Stimulated activated CD8-positive, alpha-beta memory T cell treated with anti-CD3 and anti-CD28 coated beads, Interleukin-7, amount 100 ng/mL, for 48 hours (primary cell): ENCODE results near the gene GGA1.

Source experiments
- DNase-seq, 2 donors: peaks; one replicate each; pipeline ENCODE4 v3.0.0-alpha.2; 2020; ENCODE audit warnings: low read depth in 1 of 2; ENCODE audit errors: extremely low read depth in 1 of 2

Gene GGA1

GRCh38 chr22:37629928-37630327 is 21.3 kb downstream of the GGA1 start:
- DNase-seq = no peak

- no peak for DNase-seq
Measured at GRCh38 chr22:37630839-37631435, 22.3 kb downstream of the GGA1 start.

GRCh38 chr22:37631448-37632173 is 23.0 kb downstream of the GGA1 start:
- no peak for DNase-seq

GRCh38 chr22:37632174-37633088 is 23.8 kb downstream of the GGA1 start:
- no peak for DNase-seq

GRCh38 chr22:37633089-37633624 is 24.5 kb downstream of the GGA1 start:
- peak; percentile 60 to 68 for DNase-seq

GRCh38 chr22:37633625-37634416 is 25.2 kb downstream of the GGA1 start:
- DNase-seq = peak; percentile 68 to 69

- DNase-seq = no peak
Measured at GRCh38 chr22:37634417-37634924, 25.8 kb downstream of the GGA1 start.

- DNase-seq = no peak
Measured at GRCh38 chr22:37635157-37635556, 26.5 kb downstream of the GGA1 start.

GRCh38 chr22:37636186-37636948 is 27.7 kb downstream of the GGA1 start:
- no peak for DNase-seq

- no peak for DNase-seq
Measured at GRCh38 chr22:37636949-37637273, 28.3 kb downstream of the GGA1 start.

- DNase-seq = no peak
Measured at GRCh38 chr22:37638391-37639069, 29.9 kb downstream of the GGA1 start.

- no peak for DNase-seq
Measured at GRCh38 chr22:37639070-37639760, 30.6 kb downstream of the GGA1 start, which contains the start of gene SH3BP1. SH3BP1 (plus strand) TSS chr22:37639669; CDS start chr22:37639788, 119 bp downstream.

- no peak for DNase-seq
Measured at GRCh38 chr22:37639771-37640590, 31.3 kb downstream of the GGA1 start.

GRCh38 chr22:37640591-37641560 is 32.2 kb downstream of the GGA1 start:
- no peak for DNase-seq

GRCh38 chr22:37641561-37641949 is 32.9 kb downstream of the GGA1 start:
- no peak for DNase-seq

- peak in 1 of 2 donors; percentile 72 for DNase-seq
Measured at GRCh38 chr22:37643225-37643847, 34.7 kb downstream of the GGA1 start.
